ENCODE results near the gene NOX3.

Gene NOX3

DNA sequence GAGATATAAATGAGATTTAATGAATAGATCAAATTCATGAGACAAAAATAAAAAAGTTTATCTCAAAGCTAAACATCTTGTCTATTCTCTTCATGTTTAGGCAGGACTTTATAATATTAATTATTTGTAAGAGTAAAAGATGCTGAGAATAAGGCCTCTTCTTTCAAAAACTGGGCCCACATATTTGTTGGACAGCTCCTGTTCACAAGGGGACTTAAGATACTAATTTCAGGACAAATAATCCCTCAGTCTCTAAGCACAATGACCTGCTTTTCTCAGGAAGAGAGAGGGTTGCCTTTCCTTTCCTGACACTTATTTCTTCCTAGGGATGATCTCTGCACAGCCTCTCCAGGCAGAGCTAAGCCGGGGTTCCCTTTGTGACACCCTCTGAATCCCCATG, 43.3 kb downstream of the NOX3 start:
- TF ChIP-seq, protein P1, sequence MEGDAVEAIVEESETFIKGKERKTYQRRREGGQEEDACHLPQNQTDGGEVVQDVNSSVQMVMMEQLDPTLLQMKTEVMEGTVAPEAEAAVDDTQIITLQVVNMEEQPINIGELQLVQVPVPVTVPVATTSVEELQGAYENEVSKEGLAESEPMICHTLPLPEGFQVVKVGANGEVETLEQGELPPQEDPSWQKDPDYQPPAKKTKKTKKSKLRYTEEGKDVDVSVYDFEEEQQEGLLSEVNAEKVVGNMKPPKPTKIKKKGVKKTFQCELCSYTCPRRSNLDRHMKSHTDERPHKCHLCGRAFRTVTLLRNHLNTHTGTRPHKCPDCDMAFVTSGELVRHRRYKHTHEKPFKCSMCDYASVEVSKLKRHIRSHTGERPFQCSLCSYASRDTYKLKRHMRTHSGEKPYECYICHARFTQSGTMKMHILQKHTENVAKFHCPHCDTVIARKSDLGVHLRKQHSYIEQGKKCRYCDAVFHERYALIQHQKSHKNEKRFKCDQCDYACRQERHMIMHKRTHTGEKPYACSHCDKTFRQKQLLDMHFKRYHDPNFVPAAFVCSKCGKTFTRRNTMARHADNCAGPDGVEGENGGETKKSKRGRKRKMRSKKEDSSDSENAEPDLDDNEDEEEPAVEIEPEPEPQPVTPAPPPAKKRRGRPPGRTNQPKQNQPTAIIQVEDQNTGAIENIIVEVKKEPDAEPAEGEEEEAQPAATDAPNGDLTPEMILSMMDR (conservative IDR thresholded peaks at IDR 0.05): no peak
- no peak overlapping the region for H3K27ac ChIP-seq

DNA sequence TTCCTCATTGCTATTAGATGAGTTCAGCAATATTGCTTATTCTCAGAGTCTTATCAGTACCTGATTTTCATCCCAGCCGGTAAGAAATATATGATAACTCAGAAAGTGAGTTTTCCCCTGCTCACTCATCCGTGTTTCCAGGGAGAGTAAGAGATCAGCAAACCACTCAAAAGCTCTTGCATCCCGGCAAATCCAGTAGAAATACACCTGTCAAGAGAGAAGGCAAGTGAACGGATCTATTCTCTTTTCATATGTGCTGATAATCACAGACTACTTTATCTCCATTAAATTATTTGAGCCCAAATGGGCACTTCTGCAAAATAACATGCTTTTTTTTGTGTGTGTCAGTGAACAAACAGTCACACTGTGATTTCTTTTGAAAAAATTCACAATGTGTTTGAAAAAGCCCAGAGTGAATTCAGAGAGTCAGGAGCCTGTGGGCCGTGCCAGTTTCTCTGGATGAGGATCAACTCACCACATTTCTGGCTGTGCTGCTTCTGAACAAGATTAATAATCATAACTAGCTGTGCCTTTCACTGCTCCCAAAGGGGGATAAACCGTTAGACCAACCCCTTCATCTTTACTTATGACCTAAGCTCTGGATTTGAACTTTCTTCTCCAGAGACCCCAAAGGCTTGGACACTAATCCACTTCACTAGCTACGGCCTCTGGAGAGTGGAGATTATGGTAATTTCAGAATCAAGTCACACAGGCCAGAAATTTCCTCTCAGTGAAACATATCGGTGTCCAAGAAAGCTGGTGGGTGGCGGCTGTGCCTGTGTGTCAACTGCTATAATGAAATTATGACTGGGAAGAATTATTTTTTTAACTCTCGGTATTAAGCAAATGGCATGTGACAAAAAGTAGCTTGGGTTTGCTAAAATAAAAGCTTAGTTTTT, 44.2 kb downstream of the NOX3 start:
- no peak overlapping the region for H3K27ac ChIP-seq
- TF ChIP-seq, protein P1 (conservative IDR thresholded peaks at IDR 0.05): no peak

DNA sequence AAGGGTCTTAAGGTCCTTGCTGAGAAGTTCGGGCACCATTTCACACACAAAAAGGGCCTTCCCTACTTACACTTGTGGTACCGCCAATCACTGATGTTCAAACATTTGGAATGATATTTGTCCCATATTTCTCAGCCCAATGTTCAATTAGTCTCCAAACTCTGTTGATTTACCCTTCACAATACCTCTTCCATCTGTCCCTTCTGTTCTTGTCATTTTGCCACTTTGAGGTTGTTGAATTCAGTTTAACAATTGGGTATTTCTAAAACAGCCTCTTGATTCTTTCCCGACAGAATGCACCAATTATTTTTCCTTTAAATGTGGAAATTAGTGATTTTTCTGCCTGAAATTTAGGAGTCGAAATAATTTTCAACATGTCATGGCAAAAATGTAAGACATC, 46.2 kb downstream of the NOX3 start:
- no peak overlapping the region for H3K27ac ChIP-seq
- TF ChIP-seq, protein P1 (conservative IDR thresholded peaks at IDR 0.05): no peak

DNA sequence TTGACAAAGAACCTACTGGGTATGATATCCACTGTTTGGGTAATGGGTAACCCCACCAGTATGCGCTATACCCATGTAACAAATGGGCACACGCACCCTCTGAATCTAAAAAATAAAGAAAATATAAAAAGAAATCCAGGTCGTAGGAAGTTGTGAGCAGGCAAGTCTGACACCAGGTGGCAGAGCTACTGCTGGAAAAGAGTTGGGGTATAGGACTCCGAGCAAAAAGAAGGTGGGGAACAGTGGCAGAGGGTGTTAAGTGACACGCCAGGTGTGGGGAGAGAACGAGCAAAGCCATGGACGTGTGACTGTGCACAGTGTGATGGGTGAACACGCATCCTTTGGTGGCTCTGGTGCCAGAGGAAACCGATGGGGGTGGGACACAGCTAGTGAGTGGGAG, 46.7 kb downstream of the NOX3 start:
- TF ChIP-seq, protein P1 (conservative IDR thresholded peaks at IDR 0.05): no peak
- H3K27ac ChIP-seq: no peak overlapping the region

DNA sequence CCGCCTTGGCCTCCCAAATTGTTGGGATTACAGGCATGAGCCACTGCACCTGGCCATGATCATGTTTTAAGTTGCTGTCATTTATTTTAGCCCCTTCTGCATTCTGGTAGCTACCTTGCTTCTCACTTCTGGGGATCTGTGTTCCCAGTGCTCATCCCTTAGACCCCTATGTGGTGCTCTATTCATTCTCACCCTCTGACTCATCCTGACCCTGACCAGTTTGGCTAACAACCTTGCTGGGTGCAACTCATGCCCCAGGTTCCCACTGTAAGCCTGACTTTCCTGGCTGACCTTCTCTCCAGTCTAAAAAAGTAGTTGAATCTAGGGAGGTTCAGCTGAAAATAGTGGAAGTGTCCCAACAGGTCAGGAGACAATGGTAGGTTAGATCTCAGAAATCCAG, 47.4 kb downstream of the NOX3 start:
- TF ChIP-seq, protein P1 (conservative IDR thresholded peaks at IDR 0.05): no peak
- no peak overlapping the region for H3K27ac ChIP-seq

DNA sequence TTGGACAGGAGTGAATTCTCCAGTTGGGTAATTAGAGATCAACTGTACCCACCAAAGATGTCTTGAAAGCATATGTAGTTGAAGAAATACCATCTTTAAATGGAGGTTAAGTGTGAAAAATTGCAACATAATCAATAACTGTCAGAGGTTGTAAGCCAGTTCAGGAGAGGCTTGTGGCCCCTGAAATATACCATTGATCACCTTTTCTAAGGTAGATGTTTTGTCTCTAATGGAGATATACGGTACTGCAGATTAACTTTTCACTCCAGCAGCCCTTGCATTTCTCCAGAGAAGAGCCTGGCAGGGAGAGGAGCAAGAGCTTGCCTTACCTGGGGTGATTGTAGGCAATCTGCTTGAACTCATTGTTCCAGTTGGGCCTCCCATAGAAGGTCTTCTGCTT, 48.8 kb downstream of the NOX3 start:
- no peak overlapping the region for H3K27ac ChIP-seq
- TF ChIP-seq, protein P1 (conservative IDR thresholded peaks at IDR 0.05): no peak

DNA sequence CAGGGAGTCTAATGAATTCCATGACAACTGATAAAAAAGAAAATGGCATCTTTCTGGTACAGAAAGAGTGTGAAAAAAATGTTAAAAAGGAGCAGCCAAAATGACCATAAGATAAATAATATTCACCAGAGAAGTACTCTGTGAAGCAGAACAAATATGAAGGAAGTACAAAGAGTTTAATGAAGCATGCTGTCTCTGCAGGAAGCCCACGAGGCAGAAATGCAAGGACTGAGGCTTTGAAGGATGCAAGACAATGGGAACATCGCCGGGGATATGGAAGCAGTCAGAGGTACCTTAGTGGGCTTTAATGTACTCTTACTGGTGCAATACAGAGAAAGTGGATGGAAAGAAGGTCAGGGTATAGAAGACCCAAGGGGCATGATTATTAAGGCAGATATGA, 50.7 kb downstream of the NOX3 start:
- no peak overlapping the region for H3K27ac ChIP-seq
- TF ChIP-seq, protein P1 (conservative IDR thresholded peaks at IDR 0.05): no peak
